Measurements from ENCODE around the gene PHB1. TPM values are rescaled to one million over a fixed set of nuclear protein-coding genes. Genes with fewer than 3 reads are reported as not detected.

The PHB1 gene
- total RNA-seq, 1 experiment from 2014 or later = 641 TPM

DNA sequence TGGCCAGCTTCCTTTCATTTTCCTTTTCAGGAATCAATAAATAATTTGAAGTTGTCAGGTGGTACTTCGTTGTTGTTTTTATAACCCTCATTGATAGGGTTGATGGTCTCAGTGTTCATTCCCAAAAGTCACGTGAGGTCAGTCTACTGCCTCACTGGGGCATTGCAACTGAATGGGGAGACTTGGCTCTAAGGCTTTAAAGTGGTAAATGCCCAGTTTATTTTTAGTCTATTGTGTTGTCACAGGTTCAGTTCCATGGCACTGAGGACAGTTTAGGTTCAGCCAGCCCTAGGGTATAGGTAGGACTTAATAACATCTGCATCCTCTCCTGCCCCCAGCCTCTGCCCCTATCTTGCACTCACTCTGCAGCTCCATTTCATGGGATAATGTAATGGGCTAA, 46.9 kb upstream of the PHB1 start:
- Histone ChIP-seq H3K27me3 (ENCODE audit: low read length) (peaks cover 88% of the 10 kb centered on the region), H3K4me3 (ENCODE audit: low read length) (no peak overlapping the region), H4K20me1 (ENCODE audit: low read length) (no peaks in the 10 kb centered on the region), H2AFZ (ENCODE audit: low read length) (no peak overlapping the region), H3K9me3 (ENCODE audit: low read length) (no peaks in the 10 kb centered on the region), H3K9ac (ENCODE audit: low read length) (no peak overlapping the region), H3K79me2 (ENCODE audit: low read length) (no peaks in the 10 kb centered on the region), H3K4me2 (ENCODE audit: low read length) (no peak overlapping the region), H3K4me1 (ENCODE audit: insufficient read depth, low read length) (no peaks in the 10 kb centered on the region), H3K9me2 (replicated peaks; ENCODE audit: low read length) (no peaks in the 10 kb centered on the region), H3K27ac (ENCODE audit: low read length) (no peak overlapping the region), H3F3A (ENCODE audit: low read length, unreplicated experiment) (no peaks in the 10 kb centered on the region), H3K36me3 (ENCODE audit: low read depth, low read length) (no peaks in the 10 kb centered on the region)
- intact Hi-C loops (cut with micrococcal nuclease) = no loop called here
- TF ChIP-seq, protein P1, sequence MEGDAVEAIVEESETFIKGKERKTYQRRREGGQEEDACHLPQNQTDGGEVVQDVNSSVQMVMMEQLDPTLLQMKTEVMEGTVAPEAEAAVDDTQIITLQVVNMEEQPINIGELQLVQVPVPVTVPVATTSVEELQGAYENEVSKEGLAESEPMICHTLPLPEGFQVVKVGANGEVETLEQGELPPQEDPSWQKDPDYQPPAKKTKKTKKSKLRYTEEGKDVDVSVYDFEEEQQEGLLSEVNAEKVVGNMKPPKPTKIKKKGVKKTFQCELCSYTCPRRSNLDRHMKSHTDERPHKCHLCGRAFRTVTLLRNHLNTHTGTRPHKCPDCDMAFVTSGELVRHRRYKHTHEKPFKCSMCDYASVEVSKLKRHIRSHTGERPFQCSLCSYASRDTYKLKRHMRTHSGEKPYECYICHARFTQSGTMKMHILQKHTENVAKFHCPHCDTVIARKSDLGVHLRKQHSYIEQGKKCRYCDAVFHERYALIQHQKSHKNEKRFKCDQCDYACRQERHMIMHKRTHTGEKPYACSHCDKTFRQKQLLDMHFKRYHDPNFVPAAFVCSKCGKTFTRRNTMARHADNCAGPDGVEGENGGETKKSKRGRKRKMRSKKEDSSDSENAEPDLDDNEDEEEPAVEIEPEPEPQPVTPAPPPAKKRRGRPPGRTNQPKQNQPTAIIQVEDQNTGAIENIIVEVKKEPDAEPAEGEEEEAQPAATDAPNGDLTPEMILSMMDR (conservative IDR thresholded peaks at IDR 0.05; ENCODE audit: low read depth, low read length) = no peak
- TF ChIP-seq EZH2phosphoT487 (IDR thresholded peaks at IDR 0.05; ENCODE audit: borderline replicate concordance, low read length) (no peak), EZH2 (IDR thresholded peaks at IDR 0.05; ENCODE audit: low read length, unreplicated experiment) (no peak)
- ChIA-PET CTCF (no interaction called here), POLR2A (ENCODE audit: unreplicated experiment) (no interaction called here)
- ATAC-seq = no peak
- DNase-seq = no peak
- BruUV-seq (replicated peaks) = no TSS peak

DNA sequence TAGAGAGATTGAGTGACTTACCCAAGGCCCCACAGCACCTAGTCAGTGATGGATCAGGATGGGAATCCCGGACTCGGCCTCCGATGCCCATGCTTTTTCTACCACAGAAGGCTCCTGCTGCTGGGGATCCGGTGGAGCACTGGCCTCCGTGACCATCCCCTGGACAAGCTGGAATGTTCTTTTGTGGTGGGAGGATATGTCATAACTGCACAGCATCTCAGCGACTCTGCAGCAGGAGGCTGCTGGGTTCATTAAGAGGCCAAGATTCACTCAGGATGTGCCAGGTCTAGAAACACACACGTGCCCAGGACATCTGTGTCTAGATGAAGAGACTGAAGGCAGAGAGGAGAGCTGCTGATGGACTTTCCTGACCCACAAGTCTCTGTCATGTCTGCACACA, 45.7 kb upstream of the PHB1 start:
- H4K20me1 ChIP-seq (ENCODE audit: low read length) = no peaks in the 10 kb centered on the region
- BruUV-seq (replicated peaks) = no TSS peak
- intact Hi-C loops (cut with micrococcal nuclease) = no loop called here
- no peaks in the 10 kb centered on the region for H3K9me3 ChIP-seq (ENCODE audit: low read length)
- ChIA-PET POLR2A (ENCODE audit: unreplicated experiment) (no interaction called here), CTCF (no interaction called here)
- no peaks in the 10 kb centered on the region for H3K36me3 ChIP-seq (ENCODE audit: low read depth, low read length)
- no peak for DNase-seq
- no peaks in the 10 kb centered on the region for H3F3A ChIP-seq (ENCODE audit: low read length, unreplicated experiment)
- no peaks in the 10 kb centered on the region for H3K9me2 ChIP-seq (replicated peaks; ENCODE audit: low read length)
- H3K4me1 ChIP-seq (ENCODE audit: insufficient read depth, low read length) = no peaks in the 10 kb centered on the region
- H3K4me3 ChIP-seq (ENCODE audit: low read length) = no peak overlapping the region
- no peaks in the 10 kb centered on the region for H3K79me2 ChIP-seq (ENCODE audit: low read length)
- no peak overlapping the region for H3K9ac ChIP-seq (ENCODE audit: low read length)
- no peak overlapping the region for H2AFZ ChIP-seq (ENCODE audit: low read length)
- H3K27me3 ChIP-seq (ENCODE audit: low read length) = peaks cover 83% of the 10 kb centered on the region
- H3K27ac ChIP-seq (ENCODE audit: low read length) = no peak overlapping the region
- ATAC-seq = no peak
- no peak for TF ChIP-seq EZH2 (IDR thresholded peaks at IDR 0.05; ENCODE audit: low read length, unreplicated experiment)
- no peak overlapping the region for H3K4me2 ChIP-seq (ENCODE audit: low read length)

DNA sequence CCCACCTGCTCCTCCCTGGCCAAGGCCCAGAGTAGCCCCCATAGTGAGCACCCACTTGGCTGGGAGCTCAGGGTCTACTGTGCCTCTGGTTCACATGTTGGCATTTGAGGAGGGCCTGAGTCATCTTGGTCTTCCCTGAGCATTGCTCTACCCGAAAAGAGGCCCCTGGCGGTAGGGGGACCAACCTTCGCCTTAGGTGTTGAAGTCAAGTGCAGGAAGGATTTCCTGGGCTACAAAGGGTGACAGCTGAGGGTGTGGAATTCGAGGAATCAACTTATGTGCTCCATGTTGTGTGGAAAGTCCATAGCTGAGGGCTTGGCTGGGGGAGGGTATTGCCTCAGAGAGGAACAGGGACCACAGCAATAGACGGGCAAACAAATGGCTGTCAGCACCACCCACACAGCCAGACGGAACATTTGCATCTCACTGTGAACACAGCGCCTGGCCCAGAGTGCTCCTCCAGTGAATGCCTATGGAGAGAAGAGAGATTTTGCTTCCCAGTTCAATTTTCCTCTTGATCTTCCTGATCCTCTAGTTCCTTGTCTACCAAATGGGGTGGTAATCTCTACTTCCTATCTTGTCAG, 44.8 kb upstream of the PHB1 start:
- no peaks in the 10 kb centered on the region for H3F3A ChIP-seq (ENCODE audit: low read length, unreplicated experiment)
- H3K9me3 ChIP-seq (ENCODE audit: low read length) = no peaks in the 10 kb centered on the region
- H3K36me3 ChIP-seq (ENCODE audit: low read depth, low read length) = no peaks in the 10 kb centered on the region
- no peak overlapping the region for H3K27ac ChIP-seq (ENCODE audit: low read length)
- H4K20me1 ChIP-seq (ENCODE audit: low read length) = no peaks in the 10 kb centered on the region
- no peaks in the 10 kb centered on the region for H3K4me1 ChIP-seq (ENCODE audit: insufficient read depth, low read length)
- intact Hi-C loops (cut with micrococcal nuclease) = no loop called here
- H3K9me2 ChIP-seq (replicated peaks; ENCODE audit: low read length) = no peaks in the 10 kb centered on the region
- no peak for ATAC-seq
- ChIA-PET CTCF (no interaction called here), POLR2A (ENCODE audit: unreplicated experiment) (no interaction called here)
- H3K79me2 ChIP-seq (ENCODE audit: low read length) = no peaks in the 10 kb centered on the region
- BruUV-seq (replicated peaks) = no TSS peak
- H3K9ac ChIP-seq (ENCODE audit: low read length) = no peak overlapping the region
- no peak overlapping the region for H3K4me3 ChIP-seq (ENCODE audit: low read length)
- TF ChIP-seq, protein P1 (conservative IDR thresholded peaks at IDR 0.05; ENCODE audit: low read depth, low read length) = no peak
- TF ChIP-seq EZH2 (IDR thresholded peaks at IDR 0.05; ENCODE audit: low read length, unreplicated experiment) (no peak), EZH2phosphoT487 (IDR thresholded peaks at IDR 0.05; ENCODE audit: borderline replicate concordance, low read length) (no peak)
- no peak overlapping the region for H3K4me2 ChIP-seq (ENCODE audit: low read length)
- no peak for DNase-seq
- H2AFZ ChIP-seq (ENCODE audit: low read length) = no peak overlapping the region
- H3K27me3 ChIP-seq (ENCODE audit: low read length) = peaks cover 78% of the 10 kb centered on the region
